Measurements from ENCODE around the gene NBPF1.
"Not testable (repeated sequence)": the region's sequence is repeated elsewhere in the genome, so short reads cannot be mapped to it uniquely, and the experiment has no call there.

The NBPF1 gene

DNA sequence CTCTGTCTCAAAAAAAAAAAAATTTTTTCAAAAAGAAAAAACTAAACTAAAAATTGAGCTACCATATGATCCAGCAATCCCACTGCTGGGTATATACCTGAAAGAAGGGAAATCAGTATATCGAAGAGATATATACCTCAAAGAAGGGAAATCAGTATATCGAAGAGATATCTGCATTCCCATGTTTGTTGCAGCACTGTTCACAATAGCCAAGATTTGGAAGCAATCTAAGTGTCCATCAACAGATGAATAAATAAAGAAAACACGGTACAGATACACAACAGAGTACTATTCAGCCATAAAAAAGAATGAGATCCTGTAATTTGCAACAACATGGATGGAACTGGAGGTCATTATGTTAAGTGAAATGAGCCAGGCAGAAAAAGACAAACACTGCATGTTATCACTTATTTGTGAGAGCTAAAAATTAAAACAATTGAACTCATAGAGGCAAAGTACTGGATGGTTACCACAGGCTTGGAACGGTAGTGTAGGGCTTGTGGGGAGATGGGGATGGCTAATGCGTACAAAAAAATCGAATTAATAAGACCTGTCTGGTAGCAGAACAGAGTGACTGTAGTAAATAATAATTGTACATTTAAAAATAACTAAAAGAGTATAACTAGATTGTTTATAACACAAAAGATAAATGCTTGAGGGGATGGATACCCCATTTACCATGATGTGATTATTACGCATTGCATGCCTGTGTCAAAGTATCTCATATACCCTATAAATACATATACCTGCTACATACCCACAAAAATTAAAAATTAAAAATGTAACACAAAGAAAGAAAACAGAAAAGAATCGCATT is 28.0 kb upstream of the NBPF1 start:
- DNase-seq: not testable (repeated sequence)

DNA sequence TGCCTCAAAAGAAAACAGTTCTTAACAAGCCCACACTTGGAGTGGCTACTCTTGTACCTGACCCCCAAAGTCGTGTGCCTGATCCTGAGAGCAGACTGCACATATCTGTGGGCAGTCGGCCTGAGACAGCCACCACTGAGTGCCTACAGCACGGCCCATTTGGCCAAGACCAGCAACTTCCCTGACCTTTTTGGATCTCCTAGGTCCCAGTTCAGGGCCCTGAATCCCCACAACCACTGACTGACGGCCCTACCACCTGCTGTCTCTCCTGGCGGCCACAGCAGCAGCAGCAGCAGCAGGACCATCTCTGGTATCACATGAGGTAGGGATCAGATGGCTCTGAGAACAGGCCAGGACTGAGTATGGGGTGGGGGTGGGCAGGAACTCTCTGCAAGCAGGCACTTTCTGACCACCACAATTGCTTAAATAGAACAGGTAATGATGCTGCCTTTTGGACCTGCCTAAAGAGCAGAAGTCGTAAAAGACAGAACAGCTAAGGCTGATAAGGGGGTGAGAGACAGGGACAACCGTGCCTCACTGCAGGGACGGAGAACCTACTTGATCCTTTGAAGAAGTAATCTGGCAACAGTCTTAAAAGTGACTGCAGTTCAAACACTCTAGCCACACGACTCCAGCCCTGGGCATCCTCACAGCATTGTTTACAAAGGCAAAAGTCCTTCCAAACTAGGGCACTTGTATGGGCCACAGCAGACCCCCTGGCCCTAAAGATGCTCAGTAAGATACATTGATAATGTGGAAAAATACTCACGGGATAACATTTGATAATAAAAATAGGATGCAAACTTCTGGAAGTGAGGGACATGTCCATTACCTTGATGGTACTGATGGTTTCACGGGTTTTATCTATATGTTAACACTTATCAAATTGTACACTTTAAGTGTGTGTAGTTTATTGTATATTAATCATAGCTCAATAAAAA is 26.0 kb upstream of the NBPF1 start:
- DNase-seq: not testable (repeated sequence)

DNA sequence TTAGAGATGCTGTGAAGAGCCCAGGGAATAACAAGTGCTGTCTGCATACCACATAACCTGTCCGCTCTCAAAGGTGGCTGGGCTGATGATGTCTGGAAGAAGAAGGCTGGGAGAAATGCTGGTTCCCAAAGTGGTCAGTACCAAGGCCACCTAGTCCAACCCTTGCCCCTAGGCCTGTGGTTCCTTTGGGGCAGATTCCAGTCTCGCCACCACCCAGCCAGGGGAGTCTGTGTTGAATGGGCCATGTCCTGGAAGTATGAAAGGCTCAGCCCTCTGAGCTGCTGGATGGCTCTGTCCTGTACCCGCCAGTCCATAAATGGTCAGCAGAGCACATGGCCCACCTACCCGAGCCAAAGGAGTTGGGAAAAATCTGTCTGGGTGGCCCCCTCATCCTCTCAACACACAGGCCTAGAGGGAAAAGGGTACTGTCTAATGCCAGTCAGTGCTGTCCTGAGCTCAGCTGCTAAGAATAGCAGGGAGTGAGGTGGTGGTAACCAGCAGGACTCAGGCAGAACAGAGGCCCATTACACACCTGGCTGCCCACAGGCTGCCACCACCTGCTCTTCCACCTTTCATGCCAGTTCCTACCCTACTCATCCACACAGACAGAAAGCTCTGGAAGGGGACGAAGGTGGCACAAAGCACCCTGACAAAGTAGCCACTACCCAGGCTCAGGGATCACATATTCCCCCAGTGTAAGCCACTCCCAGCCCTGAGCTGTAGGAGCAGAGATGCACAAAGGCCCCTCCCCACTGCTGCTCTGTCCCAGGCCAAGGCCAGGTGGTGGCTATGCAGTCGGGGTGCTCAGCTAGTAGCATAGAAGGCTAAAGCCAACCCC is 24.8 kb upstream of the NBPF1 start:
- DNase-seq: not testable (repeated sequence)

DNA sequence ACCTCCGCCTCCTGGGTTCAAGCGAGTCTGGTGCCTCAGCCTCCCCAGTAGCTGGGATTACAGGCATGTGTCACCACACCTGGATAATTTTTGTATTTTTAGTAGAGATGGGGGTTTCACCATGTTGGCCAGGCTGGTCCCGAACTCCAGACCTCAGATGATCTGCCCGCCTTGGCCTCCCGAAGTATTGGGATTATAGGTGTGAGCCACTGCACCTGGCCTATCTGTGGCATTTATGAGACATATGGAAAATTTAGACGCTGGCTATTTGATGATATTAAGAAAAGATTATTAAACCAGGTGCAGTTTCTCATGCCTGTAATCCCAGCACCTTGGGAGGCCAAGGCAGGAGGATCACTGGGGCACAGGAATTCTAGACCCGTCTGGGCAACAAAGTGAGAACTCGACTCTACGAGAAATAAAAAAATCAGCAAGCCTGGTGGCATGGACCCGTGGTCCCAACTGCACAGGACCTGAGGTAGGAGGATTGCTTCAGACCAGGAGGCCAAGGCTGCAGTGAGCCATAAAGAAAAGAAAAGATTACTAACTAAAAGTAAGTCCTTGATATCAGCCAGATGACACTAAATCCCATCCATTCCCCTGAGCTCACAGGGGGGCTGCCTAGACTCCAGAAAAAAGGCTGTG is 23.3 kb upstream of the NBPF1 start:
- not testable (repeated sequence) for DNase-seq

DNA sequence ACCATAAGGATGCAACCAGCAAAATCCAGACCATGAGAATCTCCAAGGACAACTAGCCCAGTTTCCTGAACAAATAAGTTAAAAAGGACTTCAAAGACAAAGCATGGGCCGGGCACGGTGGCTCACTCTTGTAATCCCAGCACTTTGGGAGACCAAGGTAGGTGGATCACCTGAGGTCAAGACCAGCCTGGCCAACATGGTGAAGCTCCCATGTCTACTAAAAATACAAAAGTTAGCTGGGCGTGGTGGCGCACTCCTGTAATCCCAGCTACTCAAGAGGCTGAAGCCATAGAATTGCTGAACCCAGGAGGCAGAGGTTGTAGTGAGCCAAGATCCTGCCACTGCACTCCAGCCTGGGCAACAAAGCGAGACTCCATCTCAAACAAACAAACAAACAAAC is 22.6 kb upstream of the NBPF1 start:
- DNase-seq: not testable (repeated sequence)

DNA sequence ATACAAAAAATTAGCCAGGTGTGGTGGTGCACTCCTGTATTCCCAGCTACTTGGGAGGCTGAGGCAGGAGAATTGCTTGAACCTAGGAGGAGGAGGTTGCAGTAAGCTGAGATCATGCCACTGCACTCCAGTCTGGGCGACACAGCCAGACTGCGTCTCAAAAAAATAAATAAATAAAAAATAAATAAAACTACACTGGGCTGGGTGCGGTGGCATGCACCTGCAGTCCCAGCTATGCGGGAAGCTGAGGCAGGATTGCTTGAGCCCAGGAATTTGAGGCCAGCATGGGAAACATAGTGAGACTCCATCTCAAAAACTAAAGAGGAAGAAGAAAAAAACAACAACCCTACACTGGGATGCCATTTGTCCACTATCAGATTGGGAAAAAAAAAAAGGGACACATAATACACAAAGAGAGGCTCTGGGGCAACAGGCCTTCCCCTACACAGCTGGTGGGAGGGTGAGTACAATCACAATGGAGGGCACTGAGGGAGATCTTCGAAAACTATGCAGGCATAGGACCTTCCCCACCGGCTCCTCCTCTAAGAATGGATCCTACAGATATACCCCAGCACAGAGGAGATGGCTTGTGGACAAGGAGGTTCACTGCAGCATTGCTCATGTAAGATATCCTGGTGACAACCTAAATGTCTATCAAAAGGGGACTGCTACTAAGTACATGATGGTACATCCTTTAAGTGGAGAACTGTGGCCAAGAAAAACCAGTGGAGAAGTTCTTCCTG is 20.3 kb upstream of the NBPF1 start:
- DNase-seq: not testable (repeated sequence)

DNA sequence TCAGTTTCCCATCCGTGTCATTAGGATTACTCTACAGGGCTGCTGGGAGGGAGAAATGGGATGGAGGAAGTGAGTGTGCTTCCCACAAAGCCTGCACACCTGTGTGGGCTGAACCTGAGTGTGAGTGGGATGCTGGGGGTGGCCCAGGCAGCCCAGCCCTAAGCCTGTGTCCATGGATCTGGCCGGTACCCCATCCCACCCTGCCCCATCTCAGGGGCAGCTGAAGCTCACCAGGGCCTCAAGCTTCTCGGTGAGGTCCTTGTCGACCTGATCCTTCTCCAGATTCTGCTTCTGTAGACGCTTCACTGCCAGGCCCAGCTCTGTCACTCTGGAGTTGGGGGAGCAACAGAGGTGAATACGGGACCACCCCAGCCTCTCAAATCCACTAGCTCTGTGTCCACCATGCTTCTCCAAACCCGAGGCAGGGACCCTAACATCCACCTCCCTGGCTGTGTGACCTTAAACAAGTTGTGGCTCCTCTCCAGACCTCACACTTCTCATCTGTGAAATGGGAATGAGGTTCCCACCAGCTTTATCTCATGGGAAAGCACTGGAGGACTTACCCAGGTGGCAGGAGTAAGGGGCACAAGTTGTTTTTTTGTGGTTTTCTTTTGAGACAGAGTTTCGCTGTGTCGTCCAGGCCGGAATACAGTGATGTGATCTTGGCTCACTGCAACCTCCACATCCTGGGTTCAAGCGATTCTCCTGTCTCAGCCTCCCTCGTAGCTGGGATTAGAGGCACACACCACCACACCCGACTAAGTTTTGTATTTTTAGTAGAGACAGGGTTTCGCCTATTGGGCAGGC is 18.9 kb upstream of the NBPF1 start:
- DNase-seq: not testable (repeated sequence)

DNA sequence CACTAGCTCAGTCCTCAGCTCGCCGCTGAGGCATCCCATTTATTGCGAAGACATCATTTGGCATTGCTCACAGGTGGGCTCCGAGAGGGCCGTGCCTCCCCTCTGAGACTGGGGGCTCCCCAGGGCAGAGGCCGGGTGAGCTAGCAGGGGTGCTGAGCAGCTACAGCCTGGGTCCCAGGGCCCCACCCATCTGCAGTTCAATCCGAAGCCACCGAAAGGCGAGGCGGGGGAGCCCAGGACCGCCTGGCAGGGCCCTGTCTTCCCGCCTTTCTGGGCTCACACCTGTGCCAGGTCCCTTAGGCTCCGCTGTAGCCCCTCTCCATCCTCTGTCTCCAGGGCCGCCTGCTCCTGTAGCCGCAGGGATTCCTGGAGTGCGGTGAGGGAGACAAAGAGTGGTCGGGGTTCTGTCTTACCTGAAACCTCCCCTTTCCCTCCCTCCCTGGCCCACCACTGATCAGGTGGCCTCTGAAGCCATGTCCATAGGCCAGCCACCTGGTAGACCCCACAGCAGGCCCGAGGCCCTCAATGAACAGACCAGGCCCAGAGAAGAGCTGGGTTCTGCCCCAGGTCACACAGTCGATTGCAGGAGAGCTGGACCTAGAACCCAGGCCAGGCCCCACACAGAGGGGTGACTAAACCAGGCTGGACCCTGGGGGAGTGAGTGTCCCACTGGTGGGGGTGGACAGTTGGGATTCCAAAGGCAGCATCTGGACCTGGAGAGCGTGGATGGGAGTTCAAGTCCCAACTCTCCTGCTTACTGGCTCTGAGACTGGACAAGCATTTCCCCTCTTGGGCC is 18.1 kb upstream of the NBPF1 start:
- DNase-seq: no peak

DNA sequence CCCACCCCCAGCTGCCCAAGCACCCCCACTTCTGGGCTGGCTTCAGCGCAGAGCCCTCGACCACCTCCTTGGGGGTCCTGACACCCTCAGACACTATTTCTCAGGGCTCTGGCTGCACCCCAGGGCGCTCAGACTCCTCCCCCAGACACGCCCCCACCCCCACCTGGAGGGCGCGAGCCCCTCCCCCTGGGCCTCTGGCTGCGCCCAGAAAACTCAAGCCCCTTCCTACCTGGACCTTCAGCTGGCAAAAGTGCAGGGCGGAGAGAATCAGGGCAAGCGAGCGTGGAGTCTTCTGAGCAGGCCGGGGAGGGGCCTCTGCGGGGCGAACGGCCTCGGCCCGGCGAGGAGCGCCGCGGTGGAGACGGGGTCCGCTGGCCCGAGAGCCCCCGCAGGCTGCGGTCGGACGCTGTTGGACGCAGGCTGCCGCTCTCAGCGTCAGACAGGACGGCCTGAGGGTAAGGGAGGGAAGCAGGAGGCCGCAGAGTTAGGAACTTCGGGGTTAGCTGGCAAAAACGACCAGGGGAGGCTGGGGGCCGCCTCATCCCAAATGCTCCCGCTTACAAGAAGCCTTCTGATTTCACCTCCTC is 17.4 kb upstream of the NBPF1 start:
- DNase-seq: no peak

DNA sequence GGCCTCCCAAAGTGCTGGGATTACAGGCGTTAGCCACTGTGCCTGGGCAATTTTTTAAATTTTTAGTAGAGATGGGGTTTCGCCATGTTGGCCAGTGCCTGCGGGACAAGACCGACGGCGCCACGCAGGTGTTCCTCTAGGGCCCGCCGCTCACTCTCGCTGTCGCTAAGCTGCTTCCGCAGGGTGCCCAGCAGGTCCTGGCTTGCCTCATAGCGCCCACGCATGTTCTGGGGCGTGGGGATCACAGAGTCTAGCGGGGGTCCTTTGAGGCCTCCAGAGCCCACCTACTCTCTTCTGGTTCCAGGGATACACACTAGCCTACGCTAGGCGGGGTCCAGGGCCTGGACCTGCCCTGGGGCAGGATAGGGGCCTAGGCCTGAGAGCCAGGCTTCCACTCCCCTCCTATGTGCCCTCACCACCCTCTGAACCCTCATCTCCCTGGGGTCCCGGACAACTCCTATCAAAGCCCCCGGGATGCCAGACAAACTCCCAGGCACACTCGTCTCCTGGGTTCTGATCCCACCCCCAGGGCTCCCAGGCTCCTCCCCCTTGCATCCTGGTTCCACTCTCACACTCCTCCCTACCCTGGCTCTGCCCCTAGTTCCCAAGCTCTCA is 16.7 kb upstream of the NBPF1 start:
- DNase-seq: not testable (repeated sequence)

DNA sequence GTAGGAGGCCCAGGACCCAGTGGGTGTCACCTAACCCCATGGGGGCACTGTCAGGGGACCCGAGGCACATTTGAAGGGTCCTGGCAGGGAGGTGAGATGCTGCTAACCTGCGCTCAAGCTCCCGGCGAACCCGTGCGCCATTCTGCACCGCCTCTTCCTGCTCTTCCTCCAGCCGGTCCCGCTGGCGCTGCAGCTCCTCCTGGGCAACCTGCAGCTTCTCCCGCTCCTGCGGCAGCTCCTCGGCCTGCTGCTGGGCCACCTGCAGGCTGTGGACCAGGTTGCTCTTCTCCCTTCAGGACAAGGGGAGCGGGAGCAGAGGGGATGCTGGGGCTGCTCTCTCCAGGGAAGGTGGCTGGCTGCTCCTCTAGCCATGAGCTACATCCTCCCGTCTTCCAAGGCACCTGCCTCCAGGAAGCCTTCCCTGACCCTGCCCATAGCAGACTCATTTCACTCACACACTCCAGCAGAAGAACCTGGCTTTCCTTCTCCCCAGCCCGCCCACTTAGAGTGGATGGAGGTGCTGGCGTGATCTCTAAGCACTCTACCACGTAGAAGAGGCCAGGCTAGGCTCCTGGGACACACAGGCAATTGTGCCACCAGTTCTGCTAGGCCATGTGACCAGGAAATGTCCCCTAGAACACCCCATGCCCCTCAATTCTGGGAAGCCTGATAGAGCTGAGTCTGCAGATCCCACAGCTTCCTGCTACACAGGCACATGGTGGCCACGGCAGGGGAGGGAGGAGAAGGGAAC is 15.2 kb upstream of the NBPF1 start:
- DNase-seq: no peak

DNA sequence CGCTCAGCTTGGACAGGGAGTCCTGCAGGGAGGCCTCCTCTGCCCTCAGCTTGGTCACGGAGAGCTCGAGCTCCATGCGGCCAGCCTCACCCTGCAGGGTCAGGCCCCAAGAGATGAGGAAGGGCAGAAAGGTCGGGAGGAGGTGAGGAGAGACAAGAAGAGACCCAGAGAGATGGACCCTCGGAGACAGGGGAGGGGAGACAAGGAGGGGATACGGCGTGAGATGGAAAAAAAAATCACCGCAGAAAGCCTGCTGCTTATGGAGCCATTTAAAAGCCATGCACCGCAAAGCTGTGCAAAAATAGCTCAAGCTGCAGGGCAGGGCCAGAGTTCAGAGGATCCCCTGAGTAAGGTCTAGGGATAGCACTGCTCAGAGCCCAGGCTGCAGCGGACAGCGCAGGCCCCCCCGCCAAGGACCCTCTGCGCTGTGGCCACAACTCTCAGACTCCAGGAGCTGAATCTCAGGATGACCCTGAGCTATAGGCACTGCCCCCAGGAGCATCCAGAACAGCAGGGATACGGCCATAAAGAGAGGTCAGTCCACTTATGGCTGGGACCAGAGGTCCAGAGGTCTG is 13.1 kb upstream of the NBPF1 start:
- not testable (repeated sequence) for DNase-seq

DNA sequence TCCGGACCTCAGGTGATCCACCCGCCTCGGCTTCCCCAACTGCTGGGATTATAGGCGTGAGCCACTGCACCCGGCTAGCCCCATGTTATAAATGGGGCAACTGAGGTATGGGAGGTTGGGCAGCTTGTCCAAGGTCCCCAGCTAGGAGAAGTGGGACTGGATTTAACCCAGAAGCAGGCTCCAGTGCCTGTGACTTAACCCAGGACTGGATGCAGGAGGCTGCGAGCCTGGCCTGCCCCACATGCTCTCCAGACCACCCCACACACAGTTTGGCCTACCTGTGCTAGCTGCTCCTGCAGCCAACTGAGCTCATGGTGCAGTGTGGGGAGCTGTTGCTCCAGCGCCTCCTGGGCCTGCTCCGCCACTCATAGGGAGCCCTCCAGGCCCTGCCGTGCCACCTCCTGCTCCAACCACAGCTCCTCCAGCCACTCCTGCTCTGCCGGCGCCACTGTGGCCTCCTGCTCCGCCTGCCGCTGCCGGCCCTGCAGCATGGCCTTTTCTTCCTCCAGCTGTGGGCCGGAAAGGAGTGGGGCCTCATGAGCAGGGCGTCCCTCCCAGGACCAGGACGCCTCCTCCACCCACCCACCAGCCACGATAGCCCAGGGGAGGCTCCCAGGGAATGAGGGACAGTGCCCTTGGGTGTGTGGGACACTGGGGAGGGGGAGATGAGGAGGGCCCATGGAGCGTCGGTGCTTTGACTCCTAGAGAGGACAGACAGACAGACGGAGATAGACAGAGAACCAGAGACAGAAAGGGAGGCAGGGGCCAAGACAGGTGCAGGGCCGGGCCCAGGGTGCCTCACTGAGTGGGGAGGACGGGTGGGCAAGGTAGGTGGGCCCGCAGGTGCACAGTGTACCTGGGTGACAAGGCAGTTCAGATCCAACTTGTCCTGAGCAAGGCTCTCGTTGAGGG is 12.4 kb upstream of the NBPF1 start:
- no peak for DNase-seq

DNA sequence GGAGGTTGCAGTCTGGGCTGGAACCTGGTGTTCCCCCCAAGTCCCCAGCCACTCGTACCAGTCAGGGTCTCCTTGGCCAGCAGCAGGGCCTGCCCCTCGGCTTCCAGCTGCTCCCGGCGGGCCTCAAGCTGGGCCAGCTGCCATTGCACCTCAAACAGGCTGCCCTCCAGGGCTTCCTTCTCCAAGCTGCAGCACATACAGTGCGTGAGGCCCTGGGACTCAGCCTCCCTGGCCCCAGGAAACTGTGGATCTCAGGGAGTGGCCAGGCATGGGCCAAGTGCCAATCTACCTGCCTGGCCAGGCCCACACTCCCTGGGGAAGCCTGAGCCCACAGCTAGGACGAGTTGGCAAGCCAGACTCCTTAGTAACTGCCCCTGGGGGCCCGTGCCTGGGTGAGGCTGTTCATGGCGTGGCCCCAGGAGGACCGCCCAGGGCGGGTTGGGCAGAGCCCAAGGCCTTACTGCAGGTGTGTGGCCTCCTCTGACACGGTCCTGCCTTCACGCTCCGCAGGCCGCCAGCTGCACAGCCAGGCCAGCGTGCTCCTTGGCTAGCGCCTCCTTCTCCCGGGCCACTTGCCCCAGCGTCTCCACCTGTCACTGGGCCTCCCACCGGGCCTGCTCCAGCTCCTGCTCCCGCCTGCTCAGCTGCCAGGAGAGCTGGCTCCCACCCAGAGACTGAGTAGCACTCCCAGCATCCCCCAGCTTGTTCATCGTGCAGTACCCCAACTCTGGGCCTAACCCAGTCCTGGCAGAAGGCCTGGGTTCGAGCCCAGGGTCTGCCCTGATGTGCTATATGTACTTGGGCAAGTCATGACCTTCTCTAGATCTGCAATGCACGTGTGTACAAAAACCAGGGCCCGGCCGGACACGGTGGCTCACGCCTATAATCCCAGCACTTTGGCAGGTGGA is 10.7 kb upstream of the NBPF1 start:
- DNase-seq: peak; percentile 99

DNA sequence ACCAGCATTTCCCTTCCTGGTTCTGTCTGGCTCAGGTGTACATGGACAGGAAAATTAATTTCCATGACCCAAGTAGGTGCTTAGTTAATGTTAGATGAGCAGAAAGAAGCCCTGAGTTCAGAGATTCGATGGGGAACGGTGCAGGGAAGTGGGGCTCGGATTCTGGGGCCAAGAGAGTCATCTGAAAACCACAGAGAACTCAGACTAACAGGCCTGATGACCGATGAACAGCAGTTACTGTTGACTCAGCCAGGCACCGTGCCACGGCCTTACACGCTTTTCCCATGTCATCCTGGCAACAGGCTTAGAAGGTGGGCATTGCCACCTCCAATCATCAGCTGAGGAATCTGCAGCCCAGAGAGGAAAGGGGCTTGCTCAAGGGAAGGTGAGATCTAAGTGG is 10.0 kb upstream of the NBPF1 start:
- peak; percentile 88 for DNase-seq
